K562 (cell line): Measurements from ENCODE around the gene HDAC3. TPM values are rescaled to one million over a fixed set of nuclear protein-coding genes. Genes with fewer than 3 reads are reported as not detected.

ENCODE experiments used
- ATAC-seq: fragments of 200-7000 bp; cut with Tn5 transposase; 3 replicates; pipeline ENCODE4 v1.9.1; 2020; ENCODE audit warnings: moderate library complexity
- BruUV-seq: library from RNA; stranded (reverse); fragments of 400-500 nt; replicated peaks from 2 replicates; lab custom pipeline; 2021; lab: Mats Ljungman, UMichigan
- CTCF ChIA-PET: fragments of 300-600 bp; formaldehyde crosslinking; extraction: SDS; loops from one replicate; lab custom pipeline; 2021; ENCODE audit warnings: low intra/inter-chr PET ratio; lab: Yijun Ruan, JAX
- POLR2A ChIA-PET: fragments of 300-600, 350-650 bp; sonication (Branson Sonifier 250); formaldehyde crosslinking; extraction: SDS; loops from one replicate; lab custom pipeline; 2021; ENCODE audit warnings: antibody characterized with exemption, inconsistent platforms; lab: Yijun Ruan, JAX
- DNase-seq, 4 experiments: peaks; one replicate each; pipeline versions ENCODE4 v3.0.0 to v3.0.0-alpha.2; 2011 to 2018; ENCODE audit warnings: low spot score in 3 of 4, mixed read lengths in 3 of 4; ENCODE audit errors: extremely low read depth in 1 of 4
- FAIRE-seq: peaks from 2 replicates; lab custom pipeline; 2011; peaks lifted over from hg19 to GRCh38; lab: Jason Lieb, UNC
- H2AFZ ChIP-seq: 2 replicates; pipeline ENCODE4 v1.6.0; 2011; ENCODE audit warnings: low read depth, low read length, control low read depth, inconsistent platforms
- H3K27ac ChIP-seq: fragments of 200-600 bp; 3 replicates; pipeline ENCODE4 v1.8.0; 2011; ENCODE audit warnings: low read depth, mild to moderate bottlenecking, control low read depth, inconsistent platforms, low read length, moderate library complexity, mixed read lengths; ENCODE audit errors: extremely low read depth
- H3K27me3 ChIP-seq, 2 experiments: fragments of 300-600 bp in 1 of 2; 2 replicates in 1 of 2; 3 replicates in 1 of 2; pipeline versions ENCODE4 v1.6.0 to v1.8.0; 2011; ENCODE audit warnings: inconsistent platforms in 2 of 2, low read length in 2 of 2, mild to moderate bottlenecking in 1 of 2, mixed read lengths in 1 of 2, moderate library complexity in 1 of 2; ENCODE audit not compliant: control insufficient read depth in 2 of 2, insufficient read depth in 2 of 2
- H3K36me3 ChIP-seq: fragments of 300-600 bp; 3 replicates; pipeline ENCODE4 v1.8.0; 2011; ENCODE audit warnings: mild to moderate bottlenecking, low read length, inconsistent platforms; ENCODE audit not compliant: control insufficient read depth, insufficient read depth
- H3K4me1 ChIP-seq, 2 experiments: fragments of 200-600 bp in 1 of 2; replicated peaks in 1 of 2; 2 replicates in 1 of 2; 3 replicates in 1 of 2; pipeline versions ENCODE4 v1.5.1 to v1.8.0; 2011; ENCODE audit warnings: inconsistent platforms in 2 of 2, low read length in 2 of 2, mild to moderate bottlenecking in 1 of 2, mixed read lengths in 1 of 2, moderate library complexity in 1 of 2; ENCODE audit not compliant: control insufficient read depth in 2 of 2, insufficient read depth in 2 of 2
- H3K4me2 ChIP-seq: 2 replicates; pipeline ENCODE4 v1.6.1; 2011; ENCODE audit warnings: low read length, control low read depth, inconsistent platforms, mixed read lengths; ENCODE audit not compliant: insufficient read depth
- H3K4me3 ChIP-seq: fragments of 200-600 bp; sonication (generic), shearing (Covaris generic); 2 replicates; pipeline ENCODE4 v1.5.1; 2016; ENCODE audit warnings: control low read depth, inconsistent platforms
- H3K79me2 ChIP-seq: fragments of 200-600 bp; 3 replicates; pipeline ENCODE4 v1.8.0; 2011; ENCODE audit warnings: low read length, inconsistent platforms; ENCODE audit not compliant: control insufficient read depth, insufficient read depth
- H3K9ac ChIP-seq, 2 experiments: 2 replicates each; pipeline versions ENCODE4 v1.6.0 to v1.6.1; 2011; ENCODE audit warnings: low read depth in 2 of 2, low read length in 2 of 2, control low read depth in 1 of 2, inconsistent platforms in 1 of 2, mild to moderate bottlenecking in 1 of 2, mixed read lengths in 1 of 2; ENCODE audit not compliant: insufficient read depth in 1 of 2
- H3K9me1 ChIP-seq: one replicate; pipeline ENCODE4 v1.6.0; 2011; ENCODE audit warnings: inconsistent platforms, mild to moderate bottlenecking, low read length, moderate library complexity; ENCODE audit not compliant: control insufficient read depth, insufficient read depth
- H3K9me3 ChIP-seq: replicated peaks from 2 replicates; pipeline ENCODE4 v1.5.1; 2011; ENCODE audit warnings: low read depth, low read length, inconsistent platforms; ENCODE audit not compliant: control insufficient read depth, insufficient read depth
- H4K20me1 ChIP-seq: replicated peaks from 2 replicates; pipeline ENCODE4 v1.6.1; 2011; ENCODE audit warnings: low read length, inconsistent platforms, mixed read lengths; ENCODE audit not compliant: control insufficient read depth, insufficient read depth
- CREB3L1 ChIP-seq: fragments of 450-650 bp; IDR thresholded peaks from 2 replicates; pipeline ENCODE4 v1.6.1; 2014; ENCODE audit warnings: low read depth, mild to moderate bottlenecking, moderate library complexity, borderline replicate concordance
- HOXB6 ChIP-seq: fragments of 250-450 bp; sonication (Bioruptor Pico); IDR thresholded peaks from 2 replicates; pipeline ENCODE4 v1.5.1; 2022; ENCODE audit warnings: mild to moderate bottlenecking, borderline replicate concordance
- IRF2 ChIP-seq: sonication (generic); formaldehyde crosslinking; IDR thresholded peaks from 2 replicates; pipeline ENCODE4 v1.8.1; 2022; ENCODE audit warnings: mild to moderate bottlenecking, missing genetic modification reagents
- PBX2 ChIP-seq, 2 experiments: IDR thresholded peaks in 1 of 2; conservative IDR thresholded peaks in 1 of 2; 2 replicates each; pipeline ENCODE4 v1.6.1; 2016; ENCODE audit warnings: low read depth in 2 of 2, mild to moderate bottlenecking in 1 of 2, missing compliant biosample characterization in 1 of 2, missing genetic modification characterization in 1 of 2, moderate library complexity in 1 of 2
- SRF ChIP-seq, 2 experiments: fragments of 250-450, 450-650 bp in 1 of 2; sonication (Bioruptor Pico) in 1 of 2; sonication (generic) in 1 of 2; formaldehyde crosslinking; IDR thresholded peaks; 2 replicates each; pipeline versions ENCODE4 v1.5.0 to v1.5.1; 2020 to 2022; ENCODE audit warnings: mild to moderate bottlenecking in 1 of 2, missing genetic modification reagents in 1 of 2
- XRCC3 ChIP-seq: fragments of 450-650 bp; IDR thresholded peaks from 2 replicates; pipeline ENCODE4 v1.6.1; 2017; ENCODE audit warnings: mild to moderate bottlenecking, moderate library complexity
- ZNF668 ChIP-seq: fragments of 250-450 bp; sonication (Bioruptor Pico); IDR thresholded peaks from 2 replicates; pipeline ENCODE4 v1.8.0; 2022; ENCODE audit warnings: mild to moderate bottlenecking, inconsistent platforms
- WGBS: fragments of 100-300 bp; shearing (Covaris generic); methylation state at CpG from one replicate; pipeline ENCODE4 v1.1.6; 2016; ENCODE audit warnings: low coverage, mixed read lengths; ENCODE audit not compliant: insufficient coverage; ENCODE audit errors: missing lambda C conversion rate; 5-methylcytosine and 5-hydroxymethylcytosine counted together
- in situ Hi-C: fragments of 300-500 bp; cut with MboI; formaldehyde crosslinking; loops from 4 replicates; pipeline ENCODE4 v1.15.0; 2018; ENCODE audit warnings: inconsistent platforms, mixed read lengths
- intact Hi-C: fragments of 100-400 bp; cut with micrococcal nuclease; formaldehyde crosslinking; loops from 2 replicates; pipeline ENCODE4 v1.14.2; 2022
- polyA plus RNA-seq, 8 experiments: library from polyadenylated mRNA; depleted of rRNA in 4 of 8; stranded (reverse) in 5 of 8; unstranded in 3 of 8; fragments of >200 nt; fragmentation: Nextera tagmentation in 2 of 8; fragmentation: Illumina TruSeq in 1 of 8; extraction: Ambion mirVana in 2 of 8; extraction: Trizol in 1 of 8; gene quantifications; 2 replicates each; pipeline versions ENCODE4 v1.2.1 to v1.2.3, GENCODE V29; 2011 to 2014; ENCODE audit warnings: inconsistent platforms in 1 of 8, missing spikeins in 1 of 8
- total RNA-seq, 7 experiments: library from RNA; depleted of rRNA in 6 of 7; stranded (reverse); fragments of >200 nt in 6 of 7; fragmentation: Illumina TruSeq in 2 of 7; extraction: Trizol in 2 of 7; gene quantifications; 2 replicates each; pipeline versions ENCODE4 v1.2.1 to v1.2.3, GENCODE V29; 2011 to 2021; ENCODE audit warnings: low replicate concordance in 1 of 7

Gene HDAC3
- total and polyA plus RNA-seq, 9 of the 15 experiments (the other 6 are each of a cell fraction or from before 2014, with no cell fraction given) = 89.7 to 191 (median 119) TPM

- TF ChIP-seq CREB3L1 = no peak
- no peak for TF ChIP-seq HOXB6 (CRISPR knock-in tag)
- no peak for TF ChIP-seq XRCC3
- TF ChIP-seq, all 486 proteins: peak for 0
Observed at GRCh38 chr5:141598391-141599345, 38.0 kb downstream of the HDAC3 start (continued).

- Histone ChIP-seq H3K36me3 (peaks cover 62% of the 10 kb centered on the region), H3K27ac (peak overlapping the region; percentile 29; the same call in 2 of the 3 replicates), H3K27me3 (no peaks in the 10 kb centered on the region), H3K9ac (no peak overlapping the region), H3K4me1 (peaks cover 6 to 28% of the 10 kb centered on the region in 2 experiments; a peak in 3 of 5 replicates), H3K4me2 (no peak overlapping the region), H2AFZ (no peak overlapping the region), H3K79me2 (peaks cover 97% of the 10 kb centered on the region), H3K4me3 (no peak overlapping the region), H3K9me3 (no peaks in the 10 kb centered on the region), H3K9me1 (no peaks in the 10 kb centered on the region), H4K20me1 (0 out of 2 replicates have a peak, but pooled peaks cover 7% of the 10 kb centered on the region)
- CTCF ChIA-PET = interaction anchor here (1.2 kb wide), 1 partner anchor 22 kb away, joined by 3 read pairs; no protein-coding TSS in a partner anchor
- TF ChIP-seq SRF (CRISPR knock-in tag; IDR thresholded peaks at IDR 0.05) = no peak
- TF ChIP-seq ZNF668 (CRISPR knock-in tag) = no peak
- no peak for TF ChIP-seq IRF2 (CRISPR knock-in tag)
- TF ChIP-seq PBX2 (CRISPR knock-in tag; IDR thresholded peaks at IDR 0.05; ENCODE audit: low read depth) = no peak
- no peak for TF ChIP-seq PBX2 (tag; conservative IDR thresholded peaks at IDR 0.05; ENCODE audit: low read depth)
- FAIRE-seq (peak; percentile 59), DNase-seq (no peak), ATAC-seq (peak; percentile 53)
- in situ Hi-C loops (no loop called here), intact Hi-C loops (no loop called here)
- 94% methylated on average over 2 of the region's 2 CpGs for WGBS
- BruUV-seq = no TSS peak
- POLR2A ChIA-PET = interaction anchor here (0.6 to 3.1 kb wide), 5 partner anchors 8 to 534 kb away, joined by 3 to 16 read pairs (median 7); partner anchors contain the start of genes DIAPH1 and PCDHGB1
Observed at GRCh38 chr5:141597814-141598213, 38.8 kb downstream of the HDAC3 start.
